HepG2 (cell line): ENCODE data around the gene SPATA12. TPM values are rescaled to one million over a fixed set of nuclear protein-coding genes. Genes with fewer than 3 reads are reported as not detected.

ENCODE experiments used
- ESRRA ChIP-seq: sonication (generic); formaldehyde crosslinking; IDR thresholded peaks from 2 replicates; pipeline ENCODE4 v1.5.1; 2020; ENCODE audit warnings: mild to moderate bottlenecking, low read depth, missing genetic modification reagents
- GATAD2A ChIP-seq: IDR thresholded peaks from 2 replicates; pipeline ENCODE4 v1.6.1; 2016
- HDAC6 ChIP-seq: fragments of 200-600 bp; sonication (generic); IDR thresholded peaks from 2 replicates; pipeline ENCODE4 v1.7.0; 2017; ENCODE audit warnings: mild to moderate bottlenecking, antibody characterized with exemption, low read length, low read depth
- HNF4A ChIP-seq: sonication (generic); formaldehyde crosslinking; IDR thresholded peaks from 2 replicates; pipeline ENCODE4 v1.4.0; 2020; ENCODE audit warnings: missing genetic modification reagents
- HNRNPLL ChIP-seq: fragments of 200-400 bp; formaldehyde crosslinking; IDR thresholded peaks from 2 replicates; pipeline ENCODE4 v1.6.1; 2017; ENCODE audit warnings: mild to moderate bottlenecking, low read depth, low read length; ENCODE audit not compliant: poor library complexity, severe bottlenecking
- ISL2 ChIP-seq: sonication (generic); formaldehyde crosslinking; IDR thresholded peaks from 2 replicates; pipeline ENCODE4 v1.5.0; 2020; ENCODE audit warnings: missing genetic modification reagents
- ISX ChIP-seq: sonication (generic); formaldehyde crosslinking; conservative IDR thresholded peaks from 2 replicates; pipeline ENCODE4 v1.5.0; 2020; ENCODE audit warnings: missing genetic modification reagents
- KMT2A ChIP-seq: sonication (generic); formaldehyde crosslinking; IDR thresholded peaks from 2 replicates; pipeline ENCODE4 v1.4.0; 2020; ENCODE audit warnings: missing genetic modification reagents
- SNAI1 ChIP-seq: sonication (generic); formaldehyde crosslinking; IDR thresholded peaks from 2 replicates; pipeline ENCODE4 v1.5.0; 2020; ENCODE audit warnings: mild to moderate bottlenecking, missing genetic modification reagents, borderline replicate concordance
- YEATS4 ChIP-seq: sonication (generic); formaldehyde crosslinking; IDR thresholded peaks from 2 replicates; pipeline ENCODE4 v1.4.0; 2020; ENCODE audit warnings: missing genetic modification reagents, borderline replicate concordance
- ZNF225 ChIP-seq: sonication (generic); formaldehyde crosslinking; IDR thresholded peaks from 2 replicates; pipeline ENCODE4 v1.4.0; 2020; ENCODE audit warnings: mild to moderate bottlenecking, missing genetic modification reagents
- ZNF326 ChIP-seq: sonication (generic); formaldehyde crosslinking; IDR thresholded peaks from 2 replicates; pipeline ENCODE4 v1.4.0; 2020; ENCODE audit warnings: missing genetic modification reagents, borderline replicate concordance
- ZNF430 ChIP-seq: sonication (generic); formaldehyde crosslinking; IDR thresholded peaks from 2 replicates; pipeline ENCODE4 v1.9.0; 2021; ENCODE audit warnings: mild to moderate bottlenecking, missing genetic modification reagents
- ZNF770 ChIP-seq: sonication (generic); formaldehyde crosslinking; IDR thresholded peaks from 2 replicates; pipeline ENCODE4 v1.5.0; 2020; ENCODE audit warnings: mild to moderate bottlenecking, missing genetic modification reagents
- ZSCAN5A ChIP-seq: sonication (generic); formaldehyde crosslinking; IDR thresholded peaks from 2 replicates; pipeline ENCODE4 v1.8.0; 2022; ENCODE audit warnings: mild to moderate bottlenecking, missing genetic modification reagents, borderline replicate concordance
- polyA plus RNA-seq, 8 experiments: library from polyadenylated mRNA; depleted of rRNA in 3 of 8; stranded (reverse) in 7 of 8; unstranded in 1 of 8; fragments of >200 nt; fragmentation: Illumina TruSeq in 4 of 8; extraction: Trizol in 4 of 8; gene quantifications; 2 replicates each; pipeline versions ENCODE4 v1.2.1 to v1.2.3, GENCODE V29; 2011 to 2016; ENCODE audit warnings: low read depth in 4 of 8, missing spikeins in 1 of 8, mixed read lengths in 1 of 8; ENCODE audit not compliant: insufficient read depth in 1 of 8
- total RNA-seq, 5 experiments: library from RNA; depleted of rRNA; stranded (reverse); fragments of >200 nt; fragmentation: Illumina TruSeq; extraction: Trizol; gene quantifications; 2 replicates each; pipeline ENCODE4 v1.2.3, GENCODE V29; 2016; ENCODE audit warnings: low read depth in 1 of 5
- TF ChIP-seq, protein P1 (sequence below): sonication (generic); formaldehyde crosslinking; IDR thresholded peaks from 2 replicates; pipeline ENCODE4 v1.9.0; 2021; ENCODE audit warnings: missing genetic modification reagents, borderline replicate concordance
- TF ChIP-seq, protein P2 (sequence below): sonication (generic); formaldehyde crosslinking; IDR thresholded peaks from 2 replicates; pipeline ENCODE4 v1.4.0; 2020; ENCODE audit warnings: mild to moderate bottlenecking, missing genetic modification reagents, borderline replicate concordance

Gene SPATA12
- total and polyA plus RNA-seq, 2 of the 13 experiments (the other 11 are each of a cell fraction or from before 2014, with no cell fraction given): 0.09 to 0.25 TPM

- TF ChIP-seq ZNF225 (CRISPR knock-in tag) (0 out of 2 replicates have a peak, but pooled peaks have one; percentile 9), ZNF430 (no peak), ESRRA (CRISPR knock-in tag) (0 out of 2 replicates have a peak, but pooled peaks have one; percentile 30), HNF4A (peak; percentile 8; the same call in 1 of the 2 replicates), HDAC6 (no peak), ZNF326 (CRISPR knock-in tag) (no peak), YEATS4 (CRISPR knock-in tag) (no peak), KMT2A (CRISPR knock-in tag) (no peak), HNRNPLL (peak; percentile 66), SNAI1 (CRISPR knock-in tag) (peak; percentile 86; the same call in 1 of the 2 replicates), GATAD2A (peak; percentile 16; the same call in 1 of the 2 replicates), ISX (CRISPR knock-in tag) (no peak), ISL2 (CRISPR knock-in tag) (no peak), ZSCAN5A (CRISPR knock-in tag) (no peak), ZNF770 (CRISPR knock-in tag) (no peak; the same call in 1 of the 2 replicates)
- TF ChIP-seq, protein P1, sequence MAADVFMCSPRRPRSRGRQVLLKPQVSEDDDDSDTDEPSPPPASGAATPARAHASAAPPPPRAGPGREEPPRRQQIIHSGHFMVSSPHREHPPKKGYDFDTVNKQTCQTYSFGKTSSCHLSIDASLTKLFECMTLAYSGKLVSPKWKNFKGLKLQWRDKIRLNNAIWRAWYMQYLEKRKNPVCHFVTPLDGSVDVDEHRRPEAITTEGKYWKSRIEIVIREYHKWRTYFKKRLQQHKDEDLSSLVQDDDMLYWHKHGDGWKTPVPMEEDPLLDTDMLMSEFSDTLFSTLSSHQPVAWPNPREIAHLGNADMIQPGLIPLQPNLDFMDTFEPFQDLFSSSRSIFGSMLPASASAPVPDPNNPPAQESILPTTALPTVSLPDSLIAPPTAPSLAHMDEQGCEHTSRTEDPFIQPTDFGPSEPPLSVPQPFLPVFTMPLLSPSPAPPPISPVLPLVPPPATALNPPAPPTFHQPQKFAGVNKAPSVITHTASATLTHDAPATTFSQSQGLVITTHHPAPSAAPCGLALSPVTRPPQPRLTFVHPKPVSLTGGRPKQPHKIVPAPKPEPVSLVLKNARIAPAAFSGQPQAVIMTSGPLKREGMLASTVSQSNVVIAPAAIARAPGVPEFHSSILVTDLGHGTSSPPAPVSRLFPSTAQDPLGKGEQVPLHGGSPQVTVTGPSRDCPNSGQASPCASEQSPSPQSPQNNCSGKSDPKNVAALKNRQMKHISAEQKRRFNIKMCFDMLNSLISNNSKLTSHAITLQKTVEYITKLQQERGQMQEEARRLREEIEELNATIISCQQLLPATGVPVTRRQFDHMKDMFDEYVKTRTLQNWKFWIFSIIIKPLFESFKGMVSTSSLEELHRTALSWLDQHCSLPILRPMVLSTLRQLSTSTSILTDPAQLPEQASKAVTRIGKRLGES: no peak
- TF ChIP-seq, protein P2, sequence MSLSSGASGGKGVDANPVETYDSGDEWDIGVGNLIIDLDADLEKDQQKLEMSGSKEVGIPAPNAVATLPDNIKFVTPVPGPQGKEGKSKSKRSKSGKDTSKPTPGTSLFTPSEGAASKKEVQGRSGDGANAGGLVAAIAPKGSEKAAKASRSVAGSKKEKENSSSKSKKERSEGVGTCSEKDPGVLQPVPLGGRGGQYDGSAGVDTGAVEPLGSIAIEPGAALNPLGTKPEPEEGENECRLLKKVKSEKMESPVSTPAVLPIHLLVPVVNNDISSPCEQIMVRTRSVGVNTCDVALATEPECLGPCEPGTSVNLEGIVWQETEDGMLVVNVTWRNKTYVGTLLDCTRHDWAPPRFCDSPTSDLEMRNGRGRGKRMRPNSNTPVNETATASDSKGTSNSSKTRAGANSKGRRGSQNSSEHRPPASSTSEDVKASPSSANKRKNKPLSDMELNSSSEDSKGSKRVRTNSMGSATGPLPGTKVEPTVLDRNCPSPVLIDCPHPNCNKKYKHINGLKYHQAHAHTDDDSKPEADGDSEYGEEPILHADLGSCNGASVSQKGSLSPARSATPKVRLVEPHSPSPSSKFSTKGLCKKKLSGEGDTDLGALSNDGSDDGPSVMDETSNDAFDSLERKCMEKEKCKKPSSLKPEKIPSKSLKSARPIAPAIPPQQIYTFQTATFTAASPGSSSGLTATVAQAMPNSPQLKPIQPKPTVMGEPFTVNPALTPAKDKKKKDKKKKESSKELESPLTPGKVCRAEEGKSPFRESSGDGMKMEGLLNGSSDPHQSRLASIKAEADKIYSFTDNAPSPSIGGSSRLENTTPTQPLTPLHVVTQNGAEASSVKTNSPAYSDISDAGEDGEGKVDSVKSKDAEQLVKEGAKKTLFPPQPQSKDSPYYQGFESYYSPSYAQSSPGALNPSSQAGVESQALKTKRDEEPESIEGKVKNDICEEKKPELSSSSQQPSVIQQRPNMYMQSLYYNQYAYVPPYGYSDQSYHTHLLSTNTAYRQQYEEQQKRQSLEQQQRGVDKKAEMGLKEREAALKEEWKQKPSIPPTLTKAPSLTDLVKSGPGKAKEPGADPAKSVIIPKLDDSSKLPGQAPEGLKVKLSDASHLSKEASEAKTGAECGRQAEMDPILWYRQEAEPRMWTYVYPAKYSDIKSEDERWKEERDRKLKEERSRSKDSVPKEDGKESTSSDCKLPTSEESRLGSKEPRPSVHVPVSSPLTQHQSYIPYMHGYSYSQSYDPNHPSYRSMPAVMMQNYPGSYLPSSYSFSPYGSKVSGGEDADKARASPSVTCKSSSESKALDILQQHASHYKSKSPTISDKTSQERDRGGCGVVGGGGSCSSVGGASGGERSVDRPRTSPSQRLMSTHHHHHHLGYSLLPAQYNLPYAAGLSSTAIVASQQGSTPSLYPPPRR: no peak
Measured at GRCh38 chr3:57078635-57079473, 18.4 kb downstream of the SPATA12 start (continued).
